Measurements from ENCODE around the gene SAP30BP. TPM values are rescaled to one million over a fixed set of nuclear protein-coding genes. Genes with fewer than 3 reads are reported as not detected.
A peak's percentile ranks its signal among the peaks of the same experiment; 100 is the strongest.

Gene SAP30BP
- total RNA-seq, 1 donor from 2014 or later: 47.4 TPM

GRCh38 chr17:75646638-75646992 is 20.5 kb upstream of the SAP30BP start:
- no peak for DNase-seq (ENCODE audit: low read depth)

DNA sequence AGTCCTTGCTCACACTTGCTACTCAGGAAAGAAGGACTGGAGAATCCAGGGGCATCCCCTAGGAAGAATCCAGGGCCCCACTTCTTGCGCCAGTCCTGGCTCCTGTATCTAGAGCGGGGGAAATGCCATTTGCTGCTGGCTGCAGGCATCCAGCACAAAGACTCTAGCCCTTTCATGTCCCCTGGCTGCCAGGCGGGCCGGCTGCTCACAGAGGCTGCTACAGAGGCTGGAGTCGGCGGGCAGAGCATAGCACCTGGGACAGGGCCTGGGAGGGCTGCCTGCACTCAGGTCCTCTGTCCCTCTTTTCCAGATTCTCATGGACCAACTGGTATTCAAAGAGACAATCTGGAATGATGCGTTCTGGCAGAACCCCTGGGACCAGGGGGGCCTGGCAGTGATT is 20.1 kb upstream of the SAP30BP start:
- no peak for DNase-seq (ENCODE audit: low read depth)

DNA sequence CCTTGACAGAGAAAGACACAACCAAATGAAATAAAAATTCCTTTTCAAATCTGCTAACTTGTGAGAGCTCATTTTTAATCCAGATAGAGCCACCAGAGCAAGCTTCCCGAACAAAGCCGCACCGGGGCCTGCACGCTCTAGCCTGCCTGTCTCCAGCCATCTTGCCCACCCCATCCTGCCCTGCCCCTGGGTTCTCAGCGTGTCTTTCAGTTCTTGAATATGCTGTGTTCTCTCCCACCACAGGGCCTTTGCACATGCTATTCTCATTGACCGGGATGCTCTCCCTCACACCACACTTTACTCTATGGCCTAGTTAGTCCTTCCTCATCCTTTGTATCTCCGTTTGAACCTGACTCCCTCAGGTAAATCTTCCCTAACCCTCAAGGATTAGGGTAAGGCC is 19.2 kb upstream of the SAP30BP start:
- no peak for DNase-seq (ENCODE audit: low read depth)

DNA sequence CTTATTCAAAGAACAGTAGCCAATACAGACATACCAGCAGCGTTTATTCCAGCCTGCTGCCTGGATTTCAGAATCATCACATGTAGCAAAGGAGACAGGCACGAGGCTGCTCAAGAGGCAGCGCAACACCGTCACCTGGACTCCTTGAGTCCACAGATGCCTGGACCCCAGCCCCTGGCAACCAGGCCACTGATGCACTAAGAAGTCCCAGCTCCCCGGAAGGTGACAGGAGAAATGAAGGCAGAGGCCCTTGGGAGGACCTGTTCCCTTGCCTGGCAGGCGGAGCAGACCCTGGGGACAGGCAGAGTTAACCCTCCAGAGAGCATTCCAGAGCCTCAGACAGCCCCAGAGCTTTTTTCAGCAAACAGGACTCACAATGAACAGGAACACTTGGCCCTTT is 17.5 kb upstream of the SAP30BP start:
- no peak for DNase-seq (ENCODE audit: low read depth)

DNA sequence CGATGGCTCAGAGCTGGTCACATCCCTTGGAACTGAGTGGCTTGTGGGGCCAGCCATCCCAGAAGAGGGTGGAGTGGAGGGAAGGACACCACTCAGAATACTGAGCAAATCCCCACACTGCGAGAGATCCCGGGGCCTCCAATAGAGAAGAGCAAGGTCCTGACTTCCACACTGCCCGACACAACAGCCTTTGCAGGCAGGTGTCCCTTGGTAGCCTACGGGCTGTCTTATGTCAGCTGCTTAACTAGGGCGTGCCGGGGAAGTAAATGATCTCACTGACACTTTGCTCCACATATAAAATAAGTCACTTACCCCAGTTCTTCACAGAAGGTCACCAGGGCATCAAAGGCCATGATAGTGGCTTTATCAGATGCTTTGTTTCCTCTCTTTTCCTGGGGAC is 16.3 kb upstream of the SAP30BP start:
- DNase-seq (ENCODE audit: low read depth): peak; percentile 26

DNA sequence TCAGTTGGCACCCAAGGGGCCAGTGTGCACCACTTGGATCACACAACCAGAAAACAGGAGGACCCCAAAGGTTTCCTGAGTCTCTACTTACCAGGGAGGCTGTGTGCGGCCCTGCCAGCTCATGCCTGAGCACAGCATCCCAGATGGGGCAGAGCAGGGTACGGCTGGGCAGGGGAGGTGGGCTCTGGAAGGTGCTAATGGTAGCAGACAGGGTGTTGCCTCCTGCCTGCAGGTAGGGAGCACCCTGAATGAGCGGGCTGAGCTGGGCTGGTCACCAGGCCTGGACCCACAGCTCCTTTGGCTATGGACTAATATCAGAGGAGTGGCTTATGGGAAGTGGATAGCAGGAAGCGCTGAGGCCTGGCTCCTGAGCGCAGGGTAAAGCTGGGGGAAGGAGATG is 14.8 kb upstream of the SAP30BP start:
- DNase-seq (ENCODE audit: low read depth): no peak

DNA sequence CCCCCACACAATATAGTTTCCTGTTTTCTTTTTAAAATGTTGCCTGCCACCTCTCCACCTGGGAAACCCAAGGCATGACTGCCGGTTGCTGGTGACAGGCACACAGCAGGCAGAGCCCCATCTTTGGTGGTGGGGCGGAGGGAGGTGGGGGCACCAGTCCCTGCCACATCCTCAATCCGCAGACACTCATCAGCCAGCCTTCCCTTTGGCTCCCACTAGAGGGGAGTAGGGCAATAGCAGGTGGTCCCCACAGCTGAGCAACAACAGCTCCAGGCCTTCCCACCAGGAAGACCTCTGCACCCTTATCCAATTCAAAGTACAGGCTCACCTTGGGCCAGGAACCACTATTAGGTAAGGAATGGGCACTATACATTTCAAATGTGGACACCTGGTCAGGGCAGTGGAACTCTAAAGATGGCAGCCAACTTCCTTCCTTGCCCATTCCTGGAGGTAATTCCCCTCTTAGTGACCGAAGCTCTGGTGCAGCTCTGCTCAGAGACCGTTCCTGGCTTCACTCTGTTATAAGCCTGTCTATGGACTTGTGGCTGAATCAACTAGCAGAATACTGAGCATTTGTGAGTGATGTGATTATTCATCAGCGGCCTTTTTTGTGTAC is 14.1 kb upstream of the SAP30BP start:
- peak; percentile 57 for DNase-seq (ENCODE audit: low read depth)

DNA sequence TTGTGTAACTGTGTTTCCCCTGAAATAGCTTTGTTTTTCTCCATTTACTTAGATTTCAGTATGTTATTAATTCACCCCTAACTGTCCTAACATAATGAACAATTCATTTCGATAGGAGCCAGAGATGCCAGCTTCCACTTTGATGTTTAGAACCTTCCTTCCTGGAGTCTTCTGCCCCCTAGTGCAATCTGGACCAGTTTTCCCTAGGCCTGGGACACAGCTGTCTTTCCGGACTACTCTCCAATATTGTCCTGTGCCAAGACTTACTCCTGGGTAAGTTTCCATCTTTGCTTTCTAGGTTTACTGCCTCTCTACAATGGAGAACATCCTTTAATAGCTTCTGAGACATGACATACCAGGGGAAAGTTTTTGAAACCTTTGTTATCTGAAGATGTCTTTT is 13.0 kb upstream of the SAP30BP start:
- peak; percentile 83 for DNase-seq (ENCODE audit: low read depth)

GRCh38 chr17:75658237-75658636 is 8.9 kb upstream of the SAP30BP start:
- no peak for DNase-seq (ENCODE audit: low read depth)

- no peak for DNase-seq (ENCODE audit: low read depth)
These were observed 5.6 kb upstream of the SAP30BP start for GRCh38 chr17:75661531-75661930.

GRCh38 chr17:75662511-75662910 is 4.6 kb upstream of the SAP30BP start:
- no peak for DNase-seq (ENCODE audit: low read depth)

GRCh38 chr17:75664099-75664549 is 3.0 kb upstream of the SAP30BP start:
- no peak for DNase-seq (ENCODE audit: low read depth)

DNA sequence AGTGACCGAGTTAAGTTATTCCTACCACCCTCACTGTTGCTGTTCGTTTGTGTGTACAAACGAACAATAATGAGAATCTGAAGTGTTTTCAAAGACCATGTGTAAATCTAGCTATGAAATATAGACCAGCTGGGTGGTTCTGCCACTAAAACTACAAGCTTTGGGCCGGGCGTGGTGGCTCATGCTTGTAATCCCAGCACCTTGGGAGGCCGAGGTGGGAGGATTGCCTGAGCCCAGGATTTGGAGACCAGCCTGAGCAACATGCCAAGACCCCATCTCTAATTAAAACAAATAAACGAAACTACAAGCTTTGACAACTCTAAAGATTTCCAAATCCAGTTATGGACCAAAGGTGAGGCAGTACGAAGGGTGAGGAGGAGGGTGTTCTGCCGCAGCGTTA is 1.2 kb upstream of the SAP30BP start:
- DNase-seq (ENCODE audit: low read depth): no peak

DNA sequence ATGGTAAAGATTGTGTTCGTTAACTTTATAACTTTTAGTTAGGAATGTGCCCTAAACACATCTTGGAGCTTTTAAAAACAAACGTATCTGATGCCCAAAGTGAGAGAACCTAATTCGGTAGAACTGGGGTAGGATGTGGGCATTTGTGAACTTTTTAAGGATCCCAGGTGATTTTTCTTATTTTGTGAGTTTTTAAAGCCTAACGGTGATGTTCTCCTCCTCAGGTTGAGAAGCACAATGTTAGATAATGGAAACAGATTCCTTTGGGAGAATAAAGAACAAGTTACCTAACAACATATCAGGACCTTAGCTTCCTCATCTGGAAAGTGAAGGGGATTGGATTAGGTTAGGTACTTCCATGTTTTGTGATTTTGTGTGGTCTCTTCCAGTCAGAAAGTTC is 687 bp downstream of the SAP30BP start:
- DNase-seq (ENCODE audit: low read depth): no peak

DNA sequence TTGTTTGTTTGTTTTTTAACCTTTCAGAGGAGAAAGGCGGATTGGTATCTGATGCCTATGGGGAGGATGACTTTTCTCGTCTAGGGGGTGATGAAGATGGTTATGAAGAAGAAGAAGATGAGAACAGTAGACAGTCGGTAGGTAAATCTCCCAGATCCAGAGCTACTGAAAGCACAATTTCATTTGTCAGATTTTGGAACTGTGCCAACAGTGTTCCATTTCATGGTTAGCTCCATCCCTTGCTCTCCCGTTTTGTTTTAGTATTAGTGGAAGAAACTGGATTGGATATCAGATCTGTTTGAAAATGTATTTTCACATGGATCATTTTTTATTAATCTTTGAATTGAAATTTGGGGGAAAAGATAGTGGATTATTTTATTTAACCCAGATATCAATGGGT is 1.4 kb downstream of the SAP30BP start:
- DNase-seq (ENCODE audit: low read depth): no peak

DNA sequence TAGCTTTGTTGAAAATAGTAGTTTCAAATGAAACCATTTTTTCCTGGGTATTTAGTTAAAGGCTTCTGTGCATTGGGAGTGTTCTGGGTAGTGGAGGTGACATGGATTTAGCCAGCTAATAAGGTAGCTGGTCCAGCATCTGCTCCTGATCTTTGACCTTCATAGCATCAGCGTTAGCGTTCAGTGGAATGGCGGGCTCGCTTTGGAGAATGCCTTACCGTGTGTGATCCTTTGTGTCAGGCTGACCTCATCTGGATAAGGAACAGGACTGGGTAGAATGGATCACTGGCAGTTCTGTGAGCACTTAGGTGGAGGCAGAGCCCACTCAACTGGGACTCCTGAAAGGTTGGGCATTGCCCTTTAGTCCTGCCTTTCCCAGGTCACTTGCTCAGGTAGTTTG is 3.7 kb downstream of the SAP30BP start:
- no peak for DNase-seq (ENCODE audit: low read depth)

GRCh38 chr17:75672011-75672410 is 4.9 kb downstream of the SAP30BP start:
- no peak for DNase-seq (ENCODE audit: low read depth)

GRCh38 chr17:75673487-75673886 is 6.3 kb downstream of the SAP30BP start:
- no peak for DNase-seq (ENCODE audit: low read depth)

GRCh38 chr17:75676461-75676860 is 9.3 kb downstream of the SAP30BP start:
- DNase-seq (ENCODE audit: low read depth): no peak

DNA sequence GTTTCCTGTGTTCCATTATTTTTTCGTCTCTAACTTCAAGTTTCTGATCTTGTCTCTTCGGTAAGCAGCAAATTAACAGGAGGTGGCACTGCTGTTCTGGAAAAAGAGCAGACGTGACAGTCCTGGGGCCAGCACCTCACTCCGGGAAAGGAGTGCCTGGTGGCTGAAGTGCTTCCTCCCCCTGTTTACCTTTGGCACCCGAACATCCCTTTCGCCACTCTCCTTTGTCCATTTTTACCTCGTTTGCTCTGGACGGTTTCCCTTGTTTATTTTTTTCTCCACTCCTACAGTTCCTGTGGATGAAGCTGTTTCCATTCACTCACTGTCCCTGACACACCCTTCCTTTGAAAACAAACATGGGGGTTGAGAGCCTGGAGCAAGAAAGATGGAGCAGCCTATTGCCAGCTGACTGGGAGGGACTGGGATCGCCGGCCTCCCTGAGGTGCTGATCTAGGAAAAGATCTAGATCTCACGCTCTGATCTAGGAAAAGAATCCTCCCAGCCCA is 12.6 kb downstream of the SAP30BP start:
- no peak for DNase-seq (ENCODE audit: low read depth)

DNA sequence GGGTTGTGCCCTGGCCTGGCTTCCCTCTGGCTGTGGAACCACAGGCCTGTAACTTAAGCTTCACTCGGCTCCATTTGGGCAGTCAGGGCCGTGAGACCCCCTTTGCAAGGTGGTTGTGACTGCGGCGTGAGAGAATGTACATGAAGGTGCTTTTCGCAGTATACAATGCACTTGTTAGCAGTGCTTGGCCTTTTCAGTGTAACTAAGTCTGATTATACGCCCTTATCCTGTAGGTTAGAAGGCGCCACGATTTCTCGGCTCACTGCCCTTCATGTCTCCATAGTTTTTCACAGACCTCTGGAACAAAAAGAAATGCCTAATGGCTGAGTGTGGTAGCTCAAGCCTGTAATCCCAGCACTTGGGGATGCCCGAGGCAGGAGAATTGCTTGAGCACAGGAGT is 13.3 kb downstream of the SAP30BP start:
- no peak for DNase-seq (ENCODE audit: low read depth)

- no peak for DNase-seq (ENCODE audit: low read depth)
These were observed 14.2 kb downstream of the SAP30BP start for GRCh38 chr17:75681289-75681688.

DNA sequence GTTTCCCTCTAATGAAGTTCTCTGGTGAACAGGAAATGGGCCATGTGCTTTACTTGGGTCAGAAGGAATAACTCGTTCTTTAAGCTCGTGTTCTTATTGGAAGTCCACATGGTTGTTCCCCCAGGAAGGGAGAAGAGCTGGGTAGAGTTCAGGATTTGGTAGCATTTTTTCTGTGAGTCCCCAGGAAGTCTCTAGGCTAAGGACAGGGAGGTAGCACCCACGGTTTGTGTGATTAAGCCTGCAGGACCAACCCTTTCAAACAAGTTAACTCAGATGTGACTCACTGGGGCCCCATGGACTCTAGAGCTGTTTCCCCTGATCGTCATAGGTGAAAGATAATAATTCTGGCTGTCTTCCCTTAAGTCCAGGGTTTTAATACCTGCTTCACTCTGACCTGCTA is 16.4 kb downstream of the SAP30BP start:
- no peak for DNase-seq (ENCODE audit: low read depth)

DNA sequence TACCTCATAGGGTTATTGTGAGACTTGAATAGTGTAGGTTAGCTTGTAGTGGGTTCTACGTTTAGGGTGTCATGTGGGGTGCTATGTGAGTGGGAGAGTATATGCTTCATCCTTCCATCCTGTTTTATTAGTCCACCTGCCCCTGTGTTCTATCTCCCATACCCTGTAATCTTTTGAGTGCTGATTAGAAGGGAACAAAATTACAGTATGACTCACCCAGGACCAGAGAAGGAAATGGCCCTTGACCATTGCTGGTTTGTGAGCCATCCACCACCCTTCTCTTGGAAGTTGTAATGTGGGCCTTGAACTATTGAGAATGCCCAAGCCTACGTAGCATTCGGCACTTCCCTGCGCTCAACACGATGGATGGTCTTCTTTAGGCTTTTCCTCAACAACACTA is 17.1 kb downstream of the SAP30BP start:
- DNase-seq (ENCODE audit: low read depth): peak; percentile 60
